HCT116 (cell line): ENCODE measurements around the gene ALDH3A2. TPM values are rescaled to one million over a fixed set of nuclear protein-coding genes. Genes with fewer than 3 reads are reported as not detected.
A peak's percentile ranks its signal among the peaks of the same experiment; 100 is the strongest.

Experiments used
- ATAC-seq: fragments of 200-7000 bp; cut with Tn5 transposase; 2 replicates; pipeline ENCODE4 v1.9.1; 2020; ENCODE audit warnings: mild to moderate bottlenecking, moderate library complexity
- Bru-seq: library from RNA; stranded (reverse); fragments of 400-500 nt; gene quantifications from one replicate; lab custom pipeline; 2021; lab: Mats Ljungman, UMichigan
- BruChase-seq, 2 experiments: library from RNA; stranded (reverse); fragments of 400-500 nt; gene quantifications; one replicate each; lab custom pipeline; 2021; lab: Mats Ljungman, UMichigan
- BruUV-seq: library from RNA; stranded (reverse); fragments of 400-500 nt; replicated peaks from 2 replicates; lab custom pipeline; 2021; lab: Mats Ljungman, UMichigan
- CTCF ChIA-PET: fragments of 300-600 bp; sonication (Branson Sonifier 250); formaldehyde crosslinking; loops from one replicate; lab custom pipeline; 2021; ENCODE audit warnings: antibody characterized with exemption; lab: Charles Lee
- POLR2A ChIA-PET: fragments of 300-600, 350-600 bp; sonication (Branson Sonifier 250); formaldehyde crosslinking; loops from one replicate; lab custom pipeline; 2021; ENCODE audit warnings: antibody characterized with exemption; lab: Charles Lee
- RAD21 ChIA-PET, 2 experiments: fragments of 300-600 bp; sonication (Branson Sonifier 250); formaldehyde crosslinking; loops; one replicate each; lab custom pipeline; 2023; ENCODE audit warnings: low total read pairs in 2 of 2; ENCODE audit not compliant: uncharacterized antibody in 2 of 2, unreplicated experiment in 2 of 2, low non-redundant PET in 1 of 2; lab: Charles Lee
- DNase-seq: peaks from one replicate; pipeline ENCODE4 v3.0.0-alpha.2; 2010; ENCODE audit warnings: low read depth, low spot score
- H2AFZ ChIP-seq: fragments of 200-600 bp; shearing (Covaris generic), sonication (generic); 2 replicates; pipeline ENCODE4 v1.6.1; 2017; ENCODE audit warnings: low read depth, mixed run types, mixed read lengths, antibody characterized with exemption, low read length; ENCODE audit not compliant: poor library complexity, severe bottlenecking
- H3K27ac ChIP-seq: 2 replicates; pipeline ENCODE4 v1.5.1; 2012; ENCODE audit warnings: low read depth, low read length
- H3K27me3 ChIP-seq: fragments of 200-600 bp; sonication (generic); 2 replicates; pipeline ENCODE4 v1.6.1; 2016; ENCODE audit warnings: mixed run types, low read length, mixed read lengths; ENCODE audit not compliant: insufficient read depth
- H3K36me3 ChIP-seq, 2 experiments: fragments of 200-500 bp in 1 of 2; fragments of 200-600 bp in 1 of 2; sonication (Bioruptor generic) in 1 of 2; sonication (generic) in 1 of 2; 2 replicates each; pipeline versions ENCODE4 v1.5.1 to v1.6.1; 2014 to 2016; ENCODE audit warnings: low read length in 2 of 2, inconsistent platforms in 1 of 2, mixed read lengths in 1 of 2, mixed run types in 1 of 2; ENCODE audit not compliant: insufficient read depth in 2 of 2, control insufficient read depth in 1 of 2
- H3K4me1 ChIP-seq, 2 experiments: fragments of 200-600 bp in 1 of 2; sonication (generic) in 1 of 2; 2 replicates each; pipeline versions ENCODE4 v1.5.1 to v1.6.1; 2012 to 2017; ENCODE audit warnings: low read length in 2 of 2, inconsistent platforms in 1 of 2, mild to moderate bottlenecking in 1 of 2, mixed read lengths in 1 of 2, mixed run types in 1 of 2, moderate library complexity in 1 of 2; ENCODE audit not compliant: insufficient read depth in 2 of 2, control insufficient read depth in 1 of 2
- H3K4me2 ChIP-seq: fragments of 200-600 bp; sonication (generic); 2 replicates; pipeline ENCODE4 v1.6.1; 2017; ENCODE audit warnings: mixed run types, low read length, mixed read lengths
- H3K4me3 ChIP-seq, 2 experiments: fragments of 200-600 bp in 1 of 2; sonication (generic) in 1 of 2; replicated peaks in 1 of 2; 2 replicates each; pipeline ENCODE4 v1.5.1; 2011 to 2016; ENCODE audit warnings: low read length in 2 of 2, control low read depth in 1 of 2, low read depth in 1 of 2, mild to moderate bottlenecking in 1 of 2, mixed read lengths in 1 of 2, mixed run types in 1 of 2
- H3K79me2 ChIP-seq: fragments of 200-600 bp; sonication (generic); 2 replicates; pipeline ENCODE4 v1.6.1; 2017; ENCODE audit warnings: mild to moderate bottlenecking, mixed run types, low read length, moderate library complexity, mixed read lengths; ENCODE audit not compliant: insufficient read depth
- H3K9ac ChIP-seq: fragments of 200-600 bp; sonication (generic); 2 replicates; pipeline ENCODE4 v1.6.1; 2016; ENCODE audit warnings: low read length, mixed read lengths
- H3K9me2 ChIP-seq: fragments of 200-600 bp; sonication (generic), shearing (Covaris generic); 2 replicates; pipeline ENCODE4 v1.6.1; 2017; ENCODE audit warnings: mixed run types, mild to moderate bottlenecking, moderate library complexity; ENCODE audit not compliant: insufficient read depth
- H3K9me3 ChIP-seq, 2 experiments: fragments of 200-500 bp in 1 of 2; fragments of 200-600 bp in 1 of 2; sonication (Bioruptor generic) in 1 of 2; sonication (generic) in 1 of 2; 2 replicates each; pipeline ENCODE4 v1.6.1; 2014 to 2017; ENCODE audit warnings: low read length in 2 of 2, mixed read lengths in 2 of 2, inconsistent platforms in 1 of 2, low read depth in 1 of 2, mild to moderate bottlenecking in 1 of 2, mixed run types in 1 of 2, moderate library complexity in 1 of 2; ENCODE audit not compliant: control insufficient read depth in 1 of 2, insufficient read depth in 1 of 2
- H4K20me1 ChIP-seq: fragments of 200-600 bp; sonication (generic), shearing (Covaris generic); 2 replicates; pipeline ENCODE4 v1.6.1; 2017; ENCODE audit warnings: mixed run types, mild to moderate bottlenecking, moderate library complexity; ENCODE audit not compliant: insufficient read depth
- CBX3 ChIP-seq: IDR thresholded peaks from 2 replicates; pipeline ENCODE4 v1.6.1; 2012; ENCODE audit warnings: low read depth
- EZH2 ChIP-seq: fragments of 200-600 bp; sonication (generic); IDR thresholded peaks from 2 replicates; pipeline ENCODE4 v1.6.1; 2017; ENCODE audit warnings: antibody characterized with exemption, mixed run types
- EZH2phosphoT487 ChIP-seq: fragments of 200-600 bp; IDR thresholded peaks from 2 replicates; pipeline ENCODE4 v1.6.1; 2018; ENCODE audit warnings: antibody characterized with exemption, borderline replicate concordance
- FOSL1 ChIP-seq: IDR thresholded peaks from 2 replicates; pipeline ENCODE4 v1.6.1; 2012; ENCODE audit warnings: low read depth
- JUND ChIP-seq: IDR thresholded peaks from 2 replicates; pipeline ENCODE4 v1.6.1; 2012
- POLR2A ChIP-seq: IDR thresholded peaks from 2 replicates; pipeline ENCODE4 v1.7.0; 2011; ENCODE audit warnings: borderline replicate concordance; ENCODE audit not compliant: insufficient read depth, insufficient read length; ENCODE audit errors: extremely low read depth
- POLR2AphosphoS5 ChIP-seq: IDR thresholded peaks from 2 replicates; pipeline ENCODE4 v1.6.1; 2011; ENCODE audit warnings: mild to moderate bottlenecking, low read depth, low read length, moderate library complexity
- RAD21 ChIP-seq: IDR thresholded peaks from 2 replicates; pipeline ENCODE4 v1.6.1; 2012; ENCODE audit warnings: low read depth, mild to moderate bottlenecking
- SIN3A ChIP-seq: IDR thresholded peaks from 2 replicates; pipeline ENCODE4 v1.6.1; 2012; ENCODE audit warnings: low read depth
- SP1 ChIP-seq: IDR thresholded peaks from 2 replicates; pipeline ENCODE4 v1.6.1; 2012; ENCODE audit warnings: low read depth
- SRF ChIP-seq: IDR thresholded peaks from 2 replicates; pipeline ENCODE4 v1.6.1; 2012; ENCODE audit warnings: low read depth
- YY1 ChIP-seq: IDR thresholded peaks from 2 replicates; pipeline ENCODE4 v1.6.1; 2011; ENCODE audit warnings: low read length, low read depth, moderate library complexity, mild to moderate bottlenecking; ENCODE audit not compliant: insufficient replicate concordance; ENCODE audit errors: extremely low read depth
- ZFX ChIP-seq: fragments of 450-650 bp; IDR thresholded peaks from 2 replicates; pipeline ENCODE4 v1.6.1; 2017
- ZNF274 ChIP-seq: fragments of 200-500 bp; sonication (Bioruptor generic); IDR thresholded peaks from 2 replicates; pipeline ENCODE4 v1.6.1; 2014; ENCODE audit warnings: mild to moderate bottlenecking, low read depth, low read length, inconsistent platforms
- intact Hi-C: fragments of 100-400 bp; cut with micrococcal nuclease; formaldehyde crosslinking; loops from 2 replicates; pipeline ENCODE4 v1.10.0; 2022
- long read RNA-seq: library from polyadenylated mRNA; unstranded; transcript quantifications from one replicate; pipeline ENCODE4 v2.0.0, GENCODE V29; 2021; ENCODE audit not compliant: unreplicated experiment
- polyA plus RNA-seq: library from polyadenylated mRNA; unstranded; fragments of >200 nt; gene quantifications from 2 replicates; pipeline ENCODE4 v1.2.1, GENCODE V29; 2012; ENCODE audit warnings: missing spikeins
- total RNA-seq: library from RNA; stranded (reverse); gene quantifications from one replicate; pipeline ENCODE4 v1.2.1, GENCODE V29; 2021; ENCODE audit not compliant: unreplicated experiment
- TF ChIP-seq, protein P1 (sequence below): IDR thresholded peaks from 2 replicates; pipeline ENCODE4 v1.6.1; 2012; ENCODE audit warnings: low read depth
- TF ChIP-seq, protein P2 (sequence below): IDR thresholded peaks from 2 replicates; pipeline ENCODE4 v1.6.1; 2011; ENCODE audit warnings: mild to moderate bottlenecking, low read length, moderate library complexity; ENCODE audit not compliant: insufficient replicate concordance; ENCODE audit errors: extremely low read depth

ALDH3A2 gene
- total RNA-seq (86.8 TPM), Bru-seq, nascent RNA (percentile 89 among the genes with signal in this experiment), BruChase-seq, experiment 1, labeled RNA remaining after a 6-hour chase (percentile 92 among the genes with signal in this experiment), BruChase-seq, experiment 2, labeled RNA remaining after a 2-hour chase (percentile 90 among the genes with signal in this experiment)
- polyA plus RNA-seq = 47.9 and 52.4 TPM in 2 replicates
- long read RNA-seq, transcript ALDH3A2-210 (1 exons, 3,512 nt) = minor isoform, 11 of 168 reads
- long read RNA-seq, transcript ALDH3A2-201 (10 exons, 3,928 nt) = major isoform, 108 of 168 reads
- long read RNA-seq, transcript ALDH3A2-202 (11 exons, 3,828 nt) = minor isoform, 12 of 168 reads
- long read RNA-seq, partial matches to known transcripts = 12 of 168 reads
- long read RNA-seq, other reads (novel, unspliced or antisense) = 19 of 168 reads

DNA sequence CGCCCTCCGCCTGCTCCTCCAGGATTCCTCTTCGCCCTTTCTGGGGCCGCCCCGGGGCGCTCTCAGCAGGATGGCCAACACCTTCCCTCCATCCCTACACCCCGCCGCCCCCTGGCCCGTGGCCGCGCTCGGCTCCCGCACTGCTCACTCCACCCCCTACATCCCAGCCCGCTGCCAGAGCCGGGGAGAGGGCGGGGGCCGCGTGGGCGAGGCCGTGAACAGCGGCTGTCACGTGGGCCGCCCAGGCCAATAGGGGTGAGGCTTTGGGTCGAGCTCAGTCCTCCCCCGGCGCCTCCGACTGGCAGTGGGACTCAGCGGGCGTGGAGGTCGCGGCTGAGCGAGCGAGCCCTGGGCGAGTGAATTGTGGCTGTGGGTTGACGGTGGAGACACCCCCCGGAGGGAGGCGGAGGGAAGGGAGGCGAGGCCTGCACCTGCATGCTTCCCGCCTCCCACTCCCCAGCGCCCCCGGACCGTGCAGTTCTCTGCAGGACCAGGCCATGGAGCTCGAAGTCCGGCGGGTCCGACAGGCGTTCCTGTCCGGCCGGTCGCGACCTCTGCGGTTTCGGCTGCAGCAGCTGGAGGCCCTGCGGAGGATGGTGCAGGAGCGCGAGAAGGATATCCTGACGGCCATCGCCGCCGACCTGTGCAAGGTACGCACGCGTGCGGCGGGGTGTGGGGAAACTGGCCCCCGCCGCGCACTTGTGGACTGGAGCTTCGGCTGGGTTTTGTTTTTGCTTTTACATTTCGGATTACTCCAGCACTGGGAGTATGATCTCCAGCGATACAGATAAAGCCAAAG is at the start of gene ALDH3A2:
TSS of gene ALDH3A2 (plus strand) at position 277 of the 799 bp plus-strand sequence. CDS start at position 498, 221 bp downstream.
- H3K9me2 ChIP-seq = no peaks in the 10 kb centered on the region
- intact Hi-C loops = loop anchor here (5.0 kb wide), 2 partner anchors 104 to 141 kb away; no protein-coding TSS in a partner anchor
- CTCF ChIA-PET = interaction anchor here (0.9 to 1.9 kb wide), 5 partner anchors 105 to 286 kb away, joined by 3 to 11 read pairs (median 5); partner anchors contain the start of gene B9D1
- POLR2A ChIA-PET = interaction anchor here (0.7 to 2.1 kb wide), 11 partner anchors 21 to 286 kb away, joined by 3 to 13 read pairs (median 3); partner anchors contain the start of genes B9D1 and MAPK7
- H2AFZ ChIP-seq = no peak within 1 kb of the TSS
- H3K9ac ChIP-seq = peak within 1 kb of the TSS; percentile 67
- no peaks in the 10 kb centered on the region for H3K27me3 ChIP-seq
- no peaks in the 10 kb centered on the region for H4K20me1 ChIP-seq
- H3K4me1 ChIP-seq = peaks cover 53 to 74% of the 10 kb centered on the region in 2 experiments
- DNase-seq (peak; percentile 85), ATAC-seq (peak; percentile 85)
- H3K36me3 ChIP-seq = peaks cover 0 to 9% of the 10 kb centered on the region in 2 experiments; a peak in 2 of 4 replicates
- RAD21 ChIA-PET = interaction anchor here (0.5 to 1.4 kb wide), 3 partner anchors 105 to 1490 kb away, joined by 3 to 4 read pairs (median 4); no protein-coding TSS in a partner anchor
- H3K4me3 ChIP-seq = peak within 1 kb of the TSS; percentile 52 to 69
- peak within 1 kb of the TSS; percentile 70 for H3K4me2 ChIP-seq
- peaks cover 44% of the 10 kb centered on the region for H3K79me2 ChIP-seq
- H3K9me3 ChIP-seq = no peaks in the 10 kb centered on the region
- TSS peak; percentile 43 for BruUV-seq
- H3K27ac ChIP-seq = peak within 1 kb of the TSS; percentile 99
- no peak for TF ChIP-seq EZH2phosphoT487
- TF ChIP-seq, protein P1, sequence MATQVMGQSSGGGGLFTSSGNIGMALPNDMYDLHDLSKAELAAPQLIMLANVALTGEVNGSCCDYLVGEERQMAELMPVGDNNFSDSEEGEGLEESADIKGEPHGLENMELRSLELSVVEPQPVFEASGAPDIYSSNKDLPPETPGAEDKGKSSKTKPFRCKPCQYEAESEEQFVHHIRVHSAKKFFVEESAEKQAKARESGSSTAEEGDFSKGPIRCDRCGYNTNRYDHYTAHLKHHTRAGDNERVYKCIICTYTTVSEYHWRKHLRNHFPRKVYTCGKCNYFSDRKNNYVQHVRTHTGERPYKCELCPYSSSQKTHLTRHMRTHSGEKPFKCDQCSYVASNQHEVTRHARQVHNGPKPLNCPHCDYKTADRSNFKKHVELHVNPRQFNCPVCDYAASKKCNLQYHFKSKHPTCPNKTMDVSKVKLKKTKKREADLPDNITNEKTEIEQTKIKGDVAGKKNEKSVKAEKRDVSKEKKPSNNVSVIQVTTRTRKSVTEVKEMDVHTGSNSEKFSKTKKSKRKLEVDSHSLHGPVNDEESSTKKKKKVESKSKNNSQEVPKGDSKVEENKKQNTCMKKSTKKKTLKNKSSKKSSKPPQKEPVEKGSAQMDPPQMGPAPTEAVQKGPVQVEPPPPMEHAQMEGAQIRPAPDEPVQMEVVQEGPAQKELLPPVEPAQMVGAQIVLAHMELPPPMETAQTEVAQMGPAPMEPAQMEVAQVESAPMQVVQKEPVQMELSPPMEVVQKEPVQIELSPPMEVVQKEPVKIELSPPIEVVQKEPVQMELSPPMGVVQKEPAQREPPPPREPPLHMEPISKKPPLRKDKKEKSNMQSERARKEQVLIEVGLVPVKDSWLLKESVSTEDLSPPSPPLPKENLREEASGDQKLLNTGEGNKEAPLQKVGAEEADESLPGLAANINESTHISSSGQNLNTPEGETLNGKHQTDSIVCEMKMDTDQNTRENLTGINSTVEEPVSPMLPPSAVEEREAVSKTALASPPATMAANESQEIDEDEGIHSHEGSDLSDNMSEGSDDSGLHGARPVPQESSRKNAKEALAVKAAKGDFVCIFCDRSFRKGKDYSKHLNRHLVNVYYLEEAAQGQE = no peak
- TF ChIP-seq SIN3A = peak; percentile 83
- peak; percentile 39 for TF ChIP-seq RAD21
- peak; percentile 82 for TF ChIP-seq SP1
- no peak for TF ChIP-seq SRF
- peak; percentile 77 for TF ChIP-seq POLR2A
- TF ChIP-seq ZFX = peak; percentile 75
- no peak for TF ChIP-seq ZNF274
- TF ChIP-seq EZH2 = no peak
- no peak for TF ChIP-seq JUND
- peak; percentile 78 for TF ChIP-seq POLR2AphosphoS5
- TF ChIP-seq FOSL1 = no peak
- TF ChIP-seq YY1 = no peak
- TF ChIP-seq, protein P2, sequence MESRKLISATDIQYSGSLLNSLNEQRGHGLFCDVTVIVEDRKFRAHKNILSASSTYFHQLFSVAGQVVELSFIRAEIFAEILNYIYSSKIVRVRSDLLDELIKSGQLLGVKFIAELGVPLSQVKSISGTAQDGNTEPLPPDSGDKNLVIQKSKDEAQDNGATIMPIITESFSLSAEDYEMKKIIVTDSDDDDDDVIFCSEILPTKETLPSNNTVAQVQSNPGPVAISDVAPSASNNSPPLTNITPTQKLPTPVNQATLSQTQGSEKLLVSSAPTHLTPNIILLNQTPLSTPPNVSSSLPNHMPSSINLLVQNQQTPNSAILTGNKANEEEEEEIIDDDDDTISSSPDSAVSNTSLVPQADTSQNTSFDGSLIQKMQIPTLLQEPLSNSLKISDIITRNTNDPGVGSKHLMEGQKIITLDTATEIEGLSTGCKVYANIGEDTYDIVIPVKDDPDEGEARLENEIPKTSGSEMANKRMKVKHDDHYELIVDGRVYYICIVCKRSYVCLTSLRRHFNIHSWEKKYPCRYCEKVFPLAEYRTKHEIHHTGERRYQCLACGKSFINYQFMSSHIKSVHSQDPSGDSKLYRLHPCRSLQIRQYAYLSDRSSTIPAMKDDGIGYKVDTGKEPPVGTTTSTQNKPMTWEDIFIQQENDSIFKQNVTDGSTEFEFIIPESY = no peak
- peak; percentile 68 for TF ChIP-seq CBX3
